Measurements from ENCODE around the gene HSF2BP. TPM values are rescaled to one million over a fixed set of nuclear protein-coding genes. Genes with fewer than 3 reads are reported as not detected.

The HSF2BP gene
- total RNA-seq, 3 donors from 2014 or later, result 0.32 to 0.48 (median 0.47) TPM

- TF ChIP-seq CTCF (IDR thresholded peaks at IDR 0.05), result no peak
- peaks cover 15% of the 10 kb centered on the region for H3K4me1 ChIP-seq (ENCODE audit: low read depth)
- H3K4me3 ChIP-seq, result no peak overlapping the region
- intact Hi-C loops (cut with DNase I, micrococcal nuclease), result no loop called here
- ATAC-seq (no peak), DNase-seq (no peak)
- H3K36me3 ChIP-seq (ENCODE audit: low read depth), result no peaks in the 10 kb centered on the region
- H3K9me3 ChIP-seq, result no peaks in the 10 kb centered on the region
Measured at GRCh38 chr21:43662286-43662685, 3.0 kb upstream of the HSF2BP start.

GRCh38 chr21:43658769-43659135 is 536 bp downstream of the HSF2BP start:
- ATAC-seq (no peak), DNase-seq (peak in 2 of 3 donors; percentile 48 to 63)

GRCh38 chr21:43658088-43658741 is 1.1 kb downstream of the HSF2BP start:
- no peak for TF ChIP-seq CTCF (IDR thresholded peaks at IDR 0.05)
- DNase-seq, result peak in 1 of 3 donors; percentile 31
- peaks cover 15% of the 10 kb centered on the region for H3K4me1 ChIP-seq (ENCODE audit: low read depth)
- intact Hi-C loops (cut with DNase I, micrococcal nuclease), result no loop called here
- H3K9me3 ChIP-seq, result no peaks in the 10 kb centered on the region
- no peak overlapping the region for H3K4me3 ChIP-seq
- no peak for ATAC-seq
- H3K36me3 ChIP-seq (ENCODE audit: low read depth), result no peaks in the 10 kb centered on the region

More at GRCh38 chr21:43658769-43659135, 536 bp downstream of the HSF2BP start:
- TF ChIP-seq CTCF (IDR thresholded peaks at IDR 0.05), result no peak
- peaks cover 15% of the 10 kb centered on the region for H3K4me1 ChIP-seq (ENCODE audit: low read depth)
- no peaks in the 10 kb centered on the region for H3K36me3 ChIP-seq (ENCODE audit: low read depth)
- no peak overlapping the region for H3K4me3 ChIP-seq
- no peaks in the 10 kb centered on the region for H3K9me3 ChIP-seq
- intact Hi-C loops (cut with DNase I, micrococcal nuclease), result no loop called here

GRCh38 chr21:43657355-43658087 is 1.8 kb downstream of the HSF2BP start:
- Histone ChIP-seq H3K4me1 (ENCODE audit: low read depth) (peaks cover 15% of the 10 kb centered on the region), H3K36me3 (ENCODE audit: low read depth) (no peaks in the 10 kb centered on the region), H3K9me3 (no peaks in the 10 kb centered on the region), H3K4me3 (no peak overlapping the region)
- TF ChIP-seq CTCF (IDR thresholded peaks at IDR 0.05), result no peak
- ATAC-seq, result no peak
- intact Hi-C loops (cut with DNase I, micrococcal nuclease), result no loop called here
- peak in 1 of 3 donors; percentile 54 for DNase-seq

- DNase-seq (no peak), ATAC-seq (no peak)
- Histone ChIP-seq H3K4me1 (ENCODE audit: low read depth) (peaks cover 5% of the 10 kb centered on the region), H3K4me3 (no peak overlapping the region), H3K9me3 (no peaks in the 10 kb centered on the region), H3K36me3 (ENCODE audit: low read depth) (no peaks in the 10 kb centered on the region)
- intact Hi-C loops (cut with DNase I, micrococcal nuclease), result no loop called here
- no peak for TF ChIP-seq CTCF (IDR thresholded peaks at IDR 0.05)
Measured at GRCh38 chr21:43654806-43655489, 4.3 kb downstream of the HSF2BP start.
